Measurements from ENCODE around the gene PYGL. TPM values are rescaled to one million over a fixed set of nuclear protein-coding genes. Genes with fewer than 3 reads are reported as not detected.
A peak's percentile ranks its signal among the peaks of the same experiment; 100 is the strongest.
"Not testable (repeated sequence)": the region's sequence is repeated elsewhere in the genome, so short reads cannot be mapped to it uniquely, and the experiment has no call there.

Gene PYGL
- total RNA-seq, 4 donors from 2014 or later, result 17.8 to 24.8 (median 22.4) TPM

- H3K9me3 ChIP-seq, result no peaks in the 10 kb centered on the region
- H3K4me3 ChIP-seq (replicated peaks in 1 of 3), result no peak overlapping the region
- no peak for DNase-seq
- no peaks in the 10 kb centered on the region for H3K27me3 ChIP-seq
- H3K36me3 ChIP-seq, result no peaks in the 10 kb centered on the region
- TF ChIP-seq, protein P1, sequence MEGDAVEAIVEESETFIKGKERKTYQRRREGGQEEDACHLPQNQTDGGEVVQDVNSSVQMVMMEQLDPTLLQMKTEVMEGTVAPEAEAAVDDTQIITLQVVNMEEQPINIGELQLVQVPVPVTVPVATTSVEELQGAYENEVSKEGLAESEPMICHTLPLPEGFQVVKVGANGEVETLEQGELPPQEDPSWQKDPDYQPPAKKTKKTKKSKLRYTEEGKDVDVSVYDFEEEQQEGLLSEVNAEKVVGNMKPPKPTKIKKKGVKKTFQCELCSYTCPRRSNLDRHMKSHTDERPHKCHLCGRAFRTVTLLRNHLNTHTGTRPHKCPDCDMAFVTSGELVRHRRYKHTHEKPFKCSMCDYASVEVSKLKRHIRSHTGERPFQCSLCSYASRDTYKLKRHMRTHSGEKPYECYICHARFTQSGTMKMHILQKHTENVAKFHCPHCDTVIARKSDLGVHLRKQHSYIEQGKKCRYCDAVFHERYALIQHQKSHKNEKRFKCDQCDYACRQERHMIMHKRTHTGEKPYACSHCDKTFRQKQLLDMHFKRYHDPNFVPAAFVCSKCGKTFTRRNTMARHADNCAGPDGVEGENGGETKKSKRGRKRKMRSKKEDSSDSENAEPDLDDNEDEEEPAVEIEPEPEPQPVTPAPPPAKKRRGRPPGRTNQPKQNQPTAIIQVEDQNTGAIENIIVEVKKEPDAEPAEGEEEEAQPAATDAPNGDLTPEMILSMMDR (IDR thresholded peaks at IDR 0.05), result no peak
- TF ChIP-seq POLR2A (IDR thresholded peaks at IDR 0.05), result no peak
- 93 to 97% methylated on average over 5 of the region's 5 CpGs for WGBS, 2 donors
- intact Hi-C loops (cut with DNase I), result no loop called here
- no peak overlapping the region for H3K27ac ChIP-seq
- H3K4me1 ChIP-seq, result no peaks in the 10 kb centered on the region
These were observed 2.1 kb upstream of the PYGL start for GRCh38 chr14:50946234-50946935.

DNA sequence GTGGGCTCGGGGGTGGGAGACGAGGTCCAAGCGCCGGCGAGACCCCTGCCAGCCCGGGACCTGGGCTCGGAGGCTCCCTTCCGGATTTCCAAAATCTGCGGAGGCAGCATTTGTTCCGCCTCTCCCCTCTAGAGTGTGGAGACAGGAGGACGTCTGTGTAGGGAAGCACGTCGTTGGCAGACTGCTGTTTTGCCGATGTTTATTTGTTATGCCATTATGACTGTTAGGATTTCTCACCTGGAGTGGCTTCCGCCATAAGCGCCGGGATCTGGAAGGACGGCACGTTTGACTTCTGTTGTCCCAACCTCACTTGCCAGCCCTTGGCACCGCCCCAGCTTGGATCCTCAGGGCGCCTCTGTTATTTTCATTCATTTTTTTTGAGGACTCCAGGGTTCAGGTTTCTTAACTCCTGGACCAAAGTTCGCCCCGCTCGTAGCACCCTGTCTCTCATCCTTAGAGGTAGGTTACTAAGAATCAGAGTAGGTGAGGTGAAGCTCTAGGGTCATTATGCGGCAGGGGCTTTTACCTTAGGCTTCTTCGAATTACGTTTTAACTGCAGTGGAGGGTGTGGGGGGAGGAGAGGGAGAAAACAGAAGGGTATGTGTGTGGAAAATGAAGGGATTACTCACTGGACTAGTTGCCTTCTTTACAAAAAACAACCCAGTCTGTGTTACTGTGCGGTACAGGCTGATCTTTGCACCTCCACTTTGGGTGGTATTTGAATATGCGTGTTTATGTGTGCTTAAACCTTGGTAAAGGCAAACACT is 547 bp upstream of the PYGL start:
- intact Hi-C loops (cut with DNase I), result no loop called here
- WGBS, 2 donors, result 9 to 11% methylated on average over 21 to 24 of the region's 29 CpGs
- peak overlapping the region; percentile 64 to 88 (median 71) for H3K4me3 ChIP-seq (replicated peaks in 1 of 3)

DNA sequence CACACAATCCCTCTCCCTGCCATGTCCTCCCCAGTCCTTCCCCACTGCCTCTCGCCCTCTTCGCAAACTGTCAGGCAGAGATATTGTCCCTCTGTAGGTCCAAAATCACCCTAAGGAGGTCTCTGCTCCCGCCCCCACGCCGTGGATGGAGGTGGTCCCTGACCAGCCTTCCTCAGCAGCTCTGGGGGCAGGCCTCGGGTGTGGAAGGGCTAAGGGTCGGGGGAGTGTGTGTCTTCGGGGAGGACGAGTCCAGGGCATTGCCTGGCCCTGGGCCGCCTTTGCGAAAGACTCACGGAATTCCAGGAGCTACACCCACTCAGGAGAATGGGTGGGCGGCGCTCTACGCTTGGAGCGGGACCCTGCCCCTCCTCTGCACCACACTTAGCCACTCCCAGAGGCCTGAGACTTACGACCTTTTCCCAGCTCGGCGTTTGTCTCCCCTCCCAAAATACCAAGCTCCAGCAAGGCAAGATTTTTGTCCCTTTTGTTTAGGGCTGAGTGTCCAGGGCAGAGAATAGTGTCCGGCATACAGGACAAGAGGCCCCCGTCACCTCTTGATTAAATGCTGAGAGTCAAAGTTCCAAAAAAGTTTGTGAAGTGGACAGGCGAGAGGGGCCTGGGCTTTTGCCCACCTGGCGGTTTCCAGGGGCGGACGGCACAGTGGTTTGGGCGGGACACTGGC is 881 bp downstream of the PYGL start:
- Histone ChIP-seq H3K27me3 (no peaks in the 10 kb centered on the region), H3K36me3 (no peaks in the 10 kb centered on the region), H3K4me1 (no peaks in the 10 kb centered on the region), H3K4me3 (replicated peaks in 1 of 3) (peak overlapping the region; percentile 64 to 88 (median 71)), H3K27ac (peak overlapping the region in 2 of 3 donors; percentile 72 to 74), H3K9me3 (no peaks in the 10 kb centered on the region)
- WGBS, 2 donors, result 12% methylated on average over 21 of the region's 26 CpGs
- DNase-seq, result peak; percentile 62 to 72
- no peak for TF ChIP-seq POLR2A (IDR thresholded peaks at IDR 0.05)
- TF ChIP-seq, protein P1 (IDR thresholded peaks at IDR 0.05), result no peak
- intact Hi-C loops (cut with DNase I), result no loop called here

More for the DNA sequence above, 547 bp upstream of the PYGL start:
- H3K27ac ChIP-seq, result peak overlapping the region in 2 of 3 donors; percentile 72 to 74
- H3K36me3 ChIP-seq, result no peaks in the 10 kb centered on the region
- DNase-seq, result peak; percentile 55 to 57
- H3K27me3 ChIP-seq, result no peaks in the 10 kb centered on the region
- H3K9me3 ChIP-seq, result no peaks in the 10 kb centered on the region
- TF ChIP-seq POLR2A (IDR thresholded peaks at IDR 0.05), result no peak
- TF ChIP-seq, protein P1 (IDR thresholded peaks at IDR 0.05), result no peak
- no peaks in the 10 kb centered on the region for H3K4me1 ChIP-seq

DNA sequence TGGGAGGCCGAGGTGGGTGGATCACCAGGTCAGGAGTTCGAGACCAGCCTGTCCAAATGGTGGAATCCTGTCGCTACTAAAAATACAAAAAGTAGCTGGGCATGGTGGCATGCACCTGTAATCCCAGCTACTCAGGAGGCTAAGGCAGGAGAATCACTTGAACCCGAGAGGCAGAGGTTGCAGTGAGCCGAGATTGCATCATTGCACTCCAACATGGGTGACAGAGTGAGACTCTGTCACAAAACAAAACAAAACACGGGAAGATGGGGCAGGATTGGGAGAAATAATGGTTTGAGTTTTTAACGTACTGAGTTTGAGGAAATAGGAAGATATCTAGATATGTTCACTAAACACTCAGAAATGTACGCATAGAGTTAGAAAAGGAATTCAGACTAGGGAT is 2.6 kb downstream of the PYGL start:
- H3K27me3 ChIP-seq; H3K36me3 ChIP-seq; H3K9me3 ChIP-seq; H3K4me3 ChIP-seq (replicated peaks in 1 of 3); H3K4me1 ChIP-seq; intact Hi-C loops (cut with DNase I); H3K27ac ChIP-seq; DNase-seq: not testable (repeated sequence)
- 95 to 97% methylated on average over 8 of the region's 8 CpGs for WGBS, 2 donors

DNA sequence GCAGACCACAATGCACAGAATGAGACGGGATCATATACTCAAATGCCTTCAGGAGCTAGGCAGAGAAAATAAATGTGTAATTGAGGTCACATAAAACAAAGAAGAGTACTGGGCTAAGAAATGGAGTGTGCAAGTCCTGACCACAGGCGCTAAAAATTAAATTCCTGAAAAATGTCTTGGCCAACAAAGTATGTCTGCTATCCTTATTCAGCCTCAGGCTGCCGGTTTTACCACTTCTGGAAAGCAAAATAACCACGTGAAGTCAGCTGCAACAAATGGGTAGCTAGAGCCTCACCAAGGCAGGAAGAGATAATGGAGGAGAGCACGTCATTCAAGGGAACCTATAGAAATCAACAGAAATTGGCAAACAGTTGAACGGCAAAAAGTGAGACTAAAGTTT is 3.1 kb downstream of the PYGL start:
- DNase-seq, result no peak
- Histone ChIP-seq H3K36me3 (no peaks in the 10 kb centered on the region), H3K27ac (no peak overlapping the region), H3K9me3 (no peaks in the 10 kb centered on the region), H3K27me3 (no peaks in the 10 kb centered on the region), H3K4me1 (no peaks in the 10 kb centered on the region), H3K4me3 (replicated peaks in 1 of 3) (no peak overlapping the region)
- intact Hi-C loops (cut with DNase I), result no loop called here
- TF ChIP-seq POLR2A (IDR thresholded peaks at IDR 0.05), result no peak
- TF ChIP-seq, protein P1 (IDR thresholded peaks at IDR 0.05), result no peak
- WGBS, 2 donors, result 75 to 92% methylated on average over 6 of the region's 6 CpGs
